ENCODE results near the gene ATG16L1. TPM values are rescaled to one million over a fixed set of nuclear protein-coding genes. Genes with fewer than 3 reads are reported as not detected.
"Not testable (repeated sequence)": the region's sequence is repeated elsewhere in the genome, so short reads cannot be mapped to it uniquely, and the experiment has no call there.

Gene ATG16L1
- total RNA-seq, 2 experiments from 2014 or later = 23.0 to 24.6 TPM

DNA sequence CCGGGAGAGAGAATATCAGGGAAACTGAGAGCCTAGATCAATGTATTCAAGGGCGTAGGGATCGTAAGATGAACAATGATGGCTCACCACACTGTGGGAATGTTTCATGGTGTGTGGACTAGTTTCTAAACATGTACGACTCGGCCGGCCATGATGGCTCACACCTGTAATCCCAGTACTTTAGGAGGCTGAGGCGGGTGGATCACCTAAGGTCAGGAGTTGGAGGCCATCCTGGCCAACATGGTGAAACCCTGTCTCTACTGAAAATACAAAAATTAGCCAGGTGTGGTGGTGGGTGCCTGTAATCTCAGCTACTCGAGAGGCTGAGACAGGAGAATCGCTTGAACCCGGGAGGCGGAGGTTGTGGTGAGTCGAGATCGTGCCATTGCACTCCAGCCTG, 84.6 kb downstream of the ATG16L1 start:
- H3K36me3 Mint-ChIP-seq (ENCODE audit: low read depth); POLR2A ChIA-PET; intact Hi-C loops (cut with DNase I, micrococcal nuclease); CTCF ChIA-PET; H3K4me3 Mint-ChIP-seq; H3K27me3 Mint-ChIP-seq; DNase-seq; ATAC-seq; H3K9me3 Mint-ChIP-seq (ENCODE audit: low read depth); H3K27ac Mint-ChIP-seq: not testable (repeated sequence)
- H3K4me1 Mint-ChIP-seq = peaks cover 35% of the 10 kb centered on the region

DNA sequence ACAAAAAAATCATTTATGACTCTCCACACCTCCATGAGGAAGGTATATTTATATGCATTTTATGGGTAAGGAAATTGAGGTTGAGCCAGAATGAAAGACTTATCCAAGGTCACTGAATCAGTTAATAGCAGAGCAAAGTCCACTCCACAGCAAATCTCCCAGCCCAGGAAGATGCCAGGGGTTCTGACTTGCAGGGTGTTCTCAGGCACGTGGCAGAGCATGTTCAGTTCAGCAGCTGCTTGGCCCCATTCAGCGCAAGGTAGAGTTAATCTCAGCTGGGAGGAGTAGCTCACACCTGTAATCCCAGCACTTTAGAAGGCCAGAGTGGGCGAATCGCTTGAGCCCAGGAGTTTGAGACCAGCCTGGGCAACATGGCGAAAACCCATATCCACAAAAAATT, 85.1 kb downstream of the ATG16L1 start:
- no peak overlapping the region for H3K27ac Mint-ChIP-seq
- no peak for DNase-seq
- H3K36me3 Mint-ChIP-seq (ENCODE audit: low read depth) = no peaks in the 10 kb centered on the region
- H3K4me3 Mint-ChIP-seq = no peak overlapping the region
- no peaks in the 10 kb centered on the region for H3K27me3 Mint-ChIP-seq
- H3K9me3 Mint-ChIP-seq (ENCODE audit: low read depth) = no peaks in the 10 kb centered on the region
- ChIA-PET POLR2A (no interaction called here), CTCF (no interaction called here)
- intact Hi-C loops (cut with DNase I, micrococcal nuclease) = no loop called here
- peaks cover 30% of the 10 kb centered on the region for H3K4me1 Mint-ChIP-seq
- no peak for ATAC-seq

- Mint-ChIP-seq H3K27ac (no peak overlapping the region), H3K36me3 (ENCODE audit: low read depth) (no peaks in the 10 kb centered on the region), H3K27me3 (no peaks in the 10 kb centered on the region), H3K9me3 (ENCODE audit: low read depth) (no peaks in the 10 kb centered on the region), H3K4me1 (peaks cover 22% of the 10 kb centered on the region), H3K4me3 (no peak overlapping the region)
- intact Hi-C loops (cut with DNase I, micrococcal nuclease) = no loop called here
- no peak for DNase-seq
- ChIA-PET POLR2A (no interaction called here), CTCF (interaction anchor here (0.6 to 1.1 kb wide), 3 partner anchors 8 to 26 kb away, joined by 3 to 5 read pairs (median 3); no protein-coding TSS in a partner anchor)
- ATAC-seq = no peak
Observed at GRCh38 chr2:233338046-233338445, 86.6 kb downstream of the ATG16L1 start.

DNA sequence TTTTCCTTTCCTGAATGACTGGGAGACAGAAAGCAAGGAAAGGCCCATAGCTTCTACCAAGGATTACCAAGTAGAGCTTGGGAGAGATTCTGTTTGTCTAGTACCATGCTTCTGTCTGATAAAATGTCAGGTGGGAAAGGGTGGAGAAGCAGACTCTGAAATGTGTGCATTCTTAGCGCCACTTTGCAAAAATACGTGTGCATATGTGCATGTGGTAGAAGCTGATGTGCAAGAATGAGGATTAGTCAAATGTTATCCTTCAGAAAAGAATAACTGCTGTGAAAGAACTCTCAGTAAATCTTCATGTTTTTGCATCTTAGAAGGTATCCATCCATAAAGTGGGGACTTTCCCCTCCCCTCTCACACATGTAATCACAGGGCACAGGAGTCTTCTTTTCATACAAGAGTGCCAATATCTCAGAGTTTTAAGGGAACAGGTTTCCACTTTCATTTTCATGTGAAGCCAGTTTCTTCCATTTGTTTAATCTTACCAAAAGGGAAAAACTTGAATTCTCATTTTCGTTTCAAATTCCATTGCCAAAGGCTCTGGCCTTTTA, 87.4 kb downstream of the ATG16L1 start:
- Mint-ChIP-seq H3K27ac (no peak overlapping the region), H3K4me1 (peaks cover 15% of the 10 kb centered on the region), H3K4me3 (no peak overlapping the region), H3K9me3 (ENCODE audit: low read depth) (no peaks in the 10 kb centered on the region), H3K36me3 (ENCODE audit: low read depth) (no peaks in the 10 kb centered on the region), H3K27me3 (no peaks in the 10 kb centered on the region)
- ChIA-PET POLR2A (no interaction called here), CTCF (interaction anchor here (1.1 kb wide), 1 partner anchor 9 kb away, joined by 5 read pairs; no protein-coding TSS in a partner anchor)
- ATAC-seq (no peak), DNase-seq (no peak)
- intact Hi-C loops (cut with DNase I, micrococcal nuclease) = no loop called here

DNA sequence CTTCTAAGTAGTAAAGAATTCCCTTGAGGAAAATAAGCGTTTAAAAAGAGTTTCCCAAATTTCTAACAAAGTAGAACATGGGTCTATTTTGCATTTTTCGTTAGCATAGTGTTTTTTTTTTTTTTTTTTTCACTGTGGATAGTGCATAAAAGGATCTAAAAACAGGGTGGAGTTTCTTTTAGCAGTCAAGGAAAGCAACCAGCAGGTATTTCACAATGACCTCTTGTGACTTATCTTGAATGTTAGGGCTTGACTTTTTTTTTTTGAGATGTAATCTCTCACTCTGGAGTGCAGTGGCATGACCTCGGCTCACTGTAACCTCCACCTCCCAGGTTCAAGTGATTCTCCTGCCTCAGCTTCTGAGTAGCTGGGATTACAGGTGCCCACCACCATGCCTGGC, 88.0 kb downstream of the ATG16L1 start:
- no peaks in the 10 kb centered on the region for H3K9me3 Mint-ChIP-seq (ENCODE audit: low read depth)
- intact Hi-C loops (cut with DNase I, micrococcal nuclease) = no loop called here
- no peak overlapping the region for H3K4me3 Mint-ChIP-seq
- POLR2A ChIA-PET = no interaction called here
- H3K27me3 Mint-ChIP-seq = no peaks in the 10 kb centered on the region
- H3K36me3 Mint-ChIP-seq (ENCODE audit: low read depth) = no peaks in the 10 kb centered on the region
- peaks cover 11% of the 10 kb centered on the region for H3K4me1 Mint-ChIP-seq
- no peak for DNase-seq
- CTCF ChIA-PET = interaction anchor here (1.1 kb wide), 1 partner anchor 9 kb away, joined by 5 read pairs; no protein-coding TSS in a partner anchor
- no peak overlapping the region for H3K27ac Mint-ChIP-seq
- ATAC-seq = no peak

- no peaks in the 10 kb centered on the region for H3K27me3 Mint-ChIP-seq
- H3K4me1 Mint-ChIP-seq = peaks cover 4% of the 10 kb centered on the region
- no peak overlapping the region for H3K4me3 Mint-ChIP-seq
- no peak for DNase-seq
- POLR2A ChIA-PET = no interaction called here
- intact Hi-C loops (cut with DNase I, micrococcal nuclease) = no loop called here
- CTCF ChIA-PET = interaction anchor here (0.7 kb wide), 1 partner anchor 35 kb away, joined by 4 read pairs; no protein-coding TSS in a partner anchor
- H3K27ac Mint-ChIP-seq = no peak overlapping the region
- no peak for ATAC-seq
- H3K9me3 Mint-ChIP-seq (ENCODE audit: low read depth) = no peaks in the 10 kb centered on the region
- no peaks in the 10 kb centered on the region for H3K36me3 Mint-ChIP-seq (ENCODE audit: low read depth)
Observed at GRCh38 chr2:233341296-233341695, 89.8 kb downstream of the ATG16L1 start.

- Mint-ChIP-seq H3K9me3 (ENCODE audit: low read depth) (no peaks in the 10 kb centered on the region), H3K4me3 (no peak overlapping the region), H3K4me1 (peaks cover 4% of the 10 kb centered on the region), H3K36me3 (ENCODE audit: low read depth) (no peaks in the 10 kb centered on the region), H3K27ac (no peak overlapping the region), H3K27me3 (no peaks in the 10 kb centered on the region)
- POLR2A ChIA-PET = no interaction called here
- DNase-seq (no peak), ATAC-seq (no peak)
- CTCF ChIA-PET = interaction anchor here (0.8 kb wide), 1 partner anchor 64 kb away, joined by 3 read pairs; no protein-coding TSS in a partner anchor
- intact Hi-C loops (cut with DNase I, micrococcal nuclease) = no loop called here
Observed at GRCh38 chr2:233342301-233342700, 90.8 kb downstream of the ATG16L1 start.

DNA sequence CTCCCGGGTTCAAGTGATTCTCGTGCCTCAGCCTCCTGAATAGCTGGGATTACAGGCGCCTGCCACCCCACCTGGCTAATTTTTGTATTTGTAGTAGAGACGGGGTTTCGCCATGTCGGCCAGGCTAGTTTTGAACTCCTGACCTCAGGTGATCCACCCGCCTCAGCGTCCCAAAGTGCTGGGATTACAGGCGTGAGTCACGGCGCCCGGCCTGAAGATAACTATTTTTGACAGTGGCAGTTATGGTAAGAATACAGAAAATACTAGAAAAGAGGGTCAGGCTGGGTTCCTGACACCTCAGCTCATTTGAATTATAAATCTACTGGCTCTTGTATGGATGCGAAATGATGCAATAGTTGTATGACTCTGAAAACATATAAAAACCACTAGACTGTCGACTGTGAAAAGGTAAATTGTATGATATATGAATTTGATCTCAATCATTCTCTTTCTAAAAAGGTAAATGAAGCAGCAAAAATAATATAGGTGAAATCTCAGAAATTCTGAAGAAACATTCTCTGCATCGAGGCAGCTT, 91.8 kb downstream of the ATG16L1 start:
- Mint-ChIP-seq H3K36me3 (ENCODE audit: low read depth) (no peaks in the 10 kb centered on the region), H3K27ac (no peak overlapping the region), H3K27me3 (no peaks in the 10 kb centered on the region), H3K4me1 (peaks cover 4% of the 10 kb centered on the region), H3K4me3 (no peak overlapping the region), H3K9me3 (ENCODE audit: low read depth) (no peaks in the 10 kb centered on the region)
- ATAC-seq = no peak
- ChIA-PET CTCF (interaction anchor here (0.9 to 1.4 kb wide), 4 partner anchors 10 to 22 kb away, joined by 3 to 4 read pairs (median 3); no protein-coding TSS in a partner anchor), POLR2A (interaction anchor here (0.6 kb wide), 1 partner anchor 23 kb away, joined by 3 read pairs; no protein-coding TSS in a partner anchor)
- no peak for DNase-seq
- intact Hi-C loops (cut with DNase I, micrococcal nuclease) = no loop called here

Other genes with a start within 250 kb of the ATG16L1 start
- gene NGEF, start 238.4 kb upstream of the ATG16L1 start, total RNA-seq = 1 to 10 TPM; 1.5 to 2.0 TPM
- gene NEU2, start 219.0 kb upstream of the ATG16L1 start, total RNA-seq = not detected
- gene INPP5D, start 191.3 kb upstream of the ATG16L1 start, total RNA-seq = 10 to 100 TPM; 40.5 to 53.4 TPM
- under 1 TPM in 1 of 2 experiments, not detected in 1; 0.39 TPM for gene SAG, start 56.1 kb downstream of the ATG16L1 start, total RNA-seq
- gene DGKD, start 102.8 kb downstream of the ATG16L1 start, total RNA-seq = 10 to 100 TPM; 57.0 to 62.6 TPM